ENCODE data around the gene CACNB3.
"Not testable (repeated sequence)": the region's sequence is repeated elsewhere in the genome, so short reads cannot be mapped to it uniquely, and the experiment has no call there.

DNA sequence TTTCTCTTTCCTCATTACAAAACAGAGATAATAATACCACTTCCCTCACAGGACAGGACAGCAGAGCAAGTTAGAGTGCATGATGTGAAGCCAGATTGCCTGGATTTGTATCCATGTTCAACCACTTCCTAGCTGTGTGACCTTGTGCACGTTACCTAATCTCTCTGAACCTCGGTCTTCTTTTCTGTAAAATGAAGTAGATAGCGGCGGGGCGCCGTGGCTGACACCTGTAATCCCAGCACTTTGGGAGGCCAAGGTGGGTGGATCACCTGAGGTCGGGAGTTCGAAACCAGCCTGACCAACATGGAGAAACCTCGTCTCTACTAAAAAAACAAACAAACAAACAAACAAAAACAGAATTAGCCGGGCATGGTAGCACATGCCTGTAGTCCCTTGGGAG is 36.6 kb downstream of the CACNB3 start:
- TF ChIP-seq CTCF (IDR thresholded peaks at IDR 0.05); POLR2A (IDR thresholded peaks at IDR 0.05); POLR2AphosphoS5 (IDR thresholded peaks at IDR 0.05; ENCODE audit: insufficient read depth in 1 of 2, low read depth in 1 of 2): not testable (repeated sequence)

All from vagina (tissue), 2 donors.